GM21576 (cell line): ENCODE measurements around the gene C4orf50.
"Not testable (repeated sequence)": the region's sequence is repeated elsewhere in the genome, so short reads cannot be mapped to it uniquely, and the experiment has no call there.

Source experiments
- ATAC-seq: cut with Tn5 transposase; IDR thresholded peaks from one replicate; pipeline ENCODE4 v1.9.1; 2021; ENCODE audit warnings: mild to moderate bottlenecking, moderate library complexity; ENCODE audit not compliant: unreplicated experiment

Gene C4orf50

DNA sequence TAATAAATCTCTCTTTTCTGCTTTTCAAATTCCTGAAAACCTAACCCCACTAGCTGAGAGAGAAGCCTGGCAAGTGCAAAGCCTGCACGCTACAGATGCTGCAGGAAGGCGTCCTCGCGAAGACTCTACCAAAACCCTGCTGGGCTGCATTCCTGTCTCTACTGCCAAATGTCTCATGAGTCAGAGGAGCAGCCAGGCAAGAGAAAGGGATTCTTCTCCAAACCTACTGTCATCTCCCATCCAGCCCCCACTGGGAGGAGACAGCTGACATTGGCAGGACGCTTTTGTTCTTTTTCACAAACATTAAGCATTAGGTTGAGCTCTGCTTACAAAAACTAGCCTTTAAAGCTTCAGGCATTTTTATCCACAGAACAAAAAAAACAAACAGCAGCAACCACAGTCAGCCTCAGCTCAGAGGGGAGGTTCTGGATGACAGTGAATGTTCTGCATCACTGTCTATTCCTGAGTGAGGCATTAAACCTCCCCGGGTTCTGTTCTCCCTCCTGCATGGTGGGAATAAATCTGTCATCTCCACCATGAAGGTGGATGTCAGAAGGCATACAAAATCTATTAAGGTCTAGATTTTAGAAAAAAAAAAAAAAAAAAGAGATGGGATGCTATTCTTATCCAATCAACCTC, 143.3 kb downstream of the C4orf50 start:
- no peak for ATAC-seq

- no peak for ATAC-seq
Observed at GRCh38 chr4:5870701-5871100, 147.5 kb downstream of the C4orf50 start.

DNA sequence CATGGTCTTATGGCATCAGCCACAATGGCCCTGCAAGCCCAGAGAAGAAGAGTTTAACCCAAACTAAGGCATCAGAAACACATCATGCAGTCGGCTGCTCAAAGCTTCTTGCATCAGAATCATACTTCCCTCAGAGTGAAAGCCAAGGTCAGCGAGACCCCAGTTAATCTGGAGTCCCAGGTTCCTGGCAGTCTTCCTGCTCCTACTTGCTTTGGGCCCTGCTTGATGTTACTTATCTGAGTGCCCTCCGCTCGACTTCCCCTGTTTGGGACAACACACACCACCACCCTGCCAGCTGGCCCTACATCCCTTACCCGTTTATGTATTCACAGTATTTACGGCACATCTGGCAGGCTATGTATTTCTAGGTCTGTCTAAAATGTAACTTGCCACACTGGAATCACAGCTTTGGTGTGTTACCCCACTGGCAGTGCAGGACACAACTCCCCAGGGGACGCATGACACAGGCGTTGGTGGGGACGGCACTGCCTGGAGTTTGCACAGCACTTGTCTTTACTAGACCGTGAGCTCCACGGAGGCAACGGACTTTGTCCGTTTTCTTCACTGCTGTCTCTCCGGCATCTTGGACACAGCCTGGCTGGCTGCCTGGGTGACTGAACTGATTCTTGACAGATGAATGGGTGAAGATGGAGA, 148.1 kb downstream of the C4orf50 start:
- ATAC-seq = no peak

- no peak for ATAC-seq
Observed at GRCh38 chr4:5867866-5868265, 150.4 kb downstream of the C4orf50 start.

DNA sequence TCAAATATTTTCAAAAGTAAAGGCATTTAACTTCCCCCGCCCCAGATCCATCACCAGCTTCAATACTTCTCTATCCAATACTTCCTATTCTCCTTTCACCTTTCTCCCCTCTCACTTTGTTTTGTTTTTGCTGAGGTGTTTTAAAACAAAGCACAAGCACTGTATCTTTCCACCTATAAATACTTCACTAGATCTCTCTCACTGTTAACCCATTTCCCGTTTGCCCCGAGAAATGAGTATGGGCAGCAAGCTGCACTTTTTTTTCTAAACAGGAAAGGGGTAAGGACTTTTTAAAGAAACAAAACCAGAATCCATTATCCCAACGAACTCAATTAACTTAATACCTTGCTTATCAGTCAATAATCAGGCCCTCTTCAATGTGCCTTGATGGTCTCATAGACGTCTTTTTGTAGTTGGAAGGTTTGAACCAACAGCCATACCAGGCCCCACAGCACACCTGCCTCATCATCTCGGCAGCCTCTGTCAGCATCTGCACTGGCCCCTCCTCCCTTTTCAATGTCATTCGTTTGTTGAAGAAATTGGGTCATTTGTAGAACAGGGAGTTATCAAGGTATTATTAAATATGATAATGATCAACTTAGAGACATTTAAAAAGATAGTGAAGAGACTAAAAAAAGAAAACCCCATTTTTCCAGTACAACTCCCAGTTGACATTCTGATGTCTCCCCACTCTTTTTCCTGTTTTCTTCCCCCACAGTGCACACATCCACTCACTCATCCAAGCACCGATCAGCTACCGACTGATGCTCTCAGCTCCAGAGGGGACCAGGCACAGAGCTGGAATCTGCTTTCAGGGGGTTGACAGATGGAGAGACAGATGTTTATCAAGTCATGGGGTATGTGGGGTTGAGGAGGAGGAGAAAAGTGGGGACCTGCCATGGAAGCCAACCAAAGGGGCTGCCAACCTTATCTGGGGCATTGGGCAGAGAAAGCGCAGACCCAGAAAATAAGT, 151.1 kb downstream of the C4orf50 start:
- ATAC-seq = no peak

- ATAC-seq = no peak
Observed at GRCh38 chr4:5865896-5866599, 152.2 kb downstream of the C4orf50 start.

DNA sequence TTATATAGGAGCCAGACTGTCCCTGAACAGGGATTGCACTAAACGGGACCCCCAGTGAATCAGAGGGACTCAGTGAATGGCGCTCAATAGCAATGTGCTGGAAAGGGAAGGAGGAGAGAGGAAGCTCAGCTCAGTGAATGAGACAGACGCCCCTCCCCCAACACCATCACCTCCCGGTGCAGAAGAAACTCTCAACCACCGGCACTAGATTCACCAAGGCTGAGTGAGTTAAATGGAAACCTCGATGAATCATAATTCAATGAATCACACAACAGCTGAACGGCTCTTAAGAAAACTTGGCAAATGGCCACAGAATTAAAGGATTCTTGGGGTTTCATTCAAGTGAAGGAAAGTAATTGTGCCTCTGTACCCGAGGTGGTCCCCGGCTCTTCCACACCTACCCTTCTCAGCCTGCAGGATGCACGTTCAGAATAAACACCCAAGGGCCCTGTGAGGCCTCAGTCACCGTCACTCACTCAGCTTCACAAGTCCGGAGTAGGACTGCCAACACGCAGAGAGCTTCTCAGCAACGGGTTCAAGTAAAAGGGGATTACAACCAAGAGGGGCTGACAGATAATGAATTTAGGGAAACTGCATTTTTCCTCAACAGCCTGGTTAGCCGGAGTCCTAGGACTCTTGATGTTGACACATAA, 154.6 kb downstream of the C4orf50 start:
- no peak for ATAC-seq

DNA sequence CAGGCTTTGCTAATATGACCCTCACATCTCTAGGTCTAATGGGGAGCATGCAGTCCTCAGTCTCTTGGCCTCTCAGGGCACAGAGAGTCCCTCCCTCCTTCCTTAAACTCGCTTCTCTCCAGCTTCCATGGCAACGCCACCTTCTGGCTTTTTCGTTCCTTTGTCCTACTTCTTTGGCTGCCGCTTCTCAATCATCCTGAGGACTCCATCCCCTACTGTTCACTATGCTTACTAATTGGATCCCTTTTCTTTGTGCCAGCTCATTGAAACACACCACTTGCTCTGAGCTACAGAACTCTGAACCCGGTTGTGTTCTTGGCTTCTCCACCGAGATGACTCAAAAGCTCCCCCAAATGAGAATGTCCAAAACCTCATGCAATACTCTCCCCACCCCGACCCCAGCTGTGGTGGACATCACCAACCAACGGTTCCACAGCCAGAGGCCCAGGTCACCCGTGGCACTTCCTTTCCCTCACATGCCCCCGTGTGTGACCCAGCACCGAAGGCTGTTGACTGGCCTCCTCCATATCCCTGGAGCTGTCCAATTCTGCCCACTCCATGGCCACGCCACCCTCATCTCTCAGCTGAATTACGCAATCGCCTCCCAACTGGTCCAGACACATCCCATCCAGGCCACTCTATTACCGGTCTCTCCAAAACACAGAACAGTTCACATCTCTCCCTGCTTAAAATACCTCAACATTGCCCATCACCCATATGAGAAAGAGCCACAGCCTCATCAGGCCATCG, 160.0 kb downstream of the C4orf50 start:
- no peak for ATAC-seq

DNA sequence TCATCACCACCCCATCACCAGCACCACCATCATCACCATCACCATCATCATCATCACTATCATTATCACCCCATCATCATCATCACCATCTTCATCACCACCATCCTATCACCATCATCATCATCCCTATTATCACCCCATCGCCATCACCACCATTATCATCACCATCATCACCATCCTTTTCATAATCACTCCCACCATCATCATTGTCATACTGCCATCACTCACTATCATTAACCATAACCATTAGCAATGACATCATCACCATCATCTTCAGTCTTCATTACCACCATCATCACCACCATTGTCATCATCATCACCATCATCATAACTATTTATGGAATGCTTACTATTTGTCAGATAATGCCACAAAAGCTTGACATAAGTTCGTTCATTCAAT, 161.0 kb downstream of the C4orf50 start:
- ATAC-seq = no peak

- not testable (repeated sequence) for ATAC-seq
Observed at GRCh38 chr4:5856362-5856761, 161.9 kb downstream of the C4orf50 start.

GRCh38 chr4:5854929-5855328, 163.3 kb downstream of the C4orf50 start:
- ATAC-seq = no peak

DNA sequence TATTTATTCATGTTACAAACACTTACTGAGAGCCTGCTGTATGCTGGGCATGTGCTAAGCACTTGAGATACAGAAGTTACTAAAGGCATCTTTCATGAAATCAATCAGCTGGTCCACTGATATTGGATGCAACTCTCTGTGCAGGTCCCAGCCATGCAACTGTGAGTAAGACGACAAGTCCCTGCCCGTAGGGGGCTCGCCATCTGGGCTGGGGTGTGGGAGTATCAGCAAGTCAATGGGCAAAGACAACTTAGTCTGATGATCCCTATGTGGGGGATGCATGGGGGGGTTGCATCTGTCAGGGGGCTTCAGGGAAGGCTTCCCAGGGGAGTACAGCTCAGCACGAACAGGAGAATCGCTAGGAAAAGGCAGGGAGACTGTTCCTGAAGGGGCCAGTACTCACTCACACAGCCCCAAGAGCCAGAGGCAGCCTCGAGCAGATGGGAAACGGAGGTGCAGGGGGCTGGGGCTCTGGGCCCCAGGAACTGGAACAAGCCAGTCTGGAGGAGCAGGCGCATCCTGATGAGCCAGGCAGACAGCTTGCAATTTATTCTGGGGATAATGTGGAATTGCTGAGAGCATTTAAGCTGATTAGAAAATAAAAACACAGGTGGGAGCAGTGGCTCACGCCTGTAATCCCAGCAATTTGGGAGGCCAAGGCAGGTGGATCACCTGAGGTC, 165.6 kb downstream of the C4orf50 start:
- ATAC-seq = no peak

DNA sequence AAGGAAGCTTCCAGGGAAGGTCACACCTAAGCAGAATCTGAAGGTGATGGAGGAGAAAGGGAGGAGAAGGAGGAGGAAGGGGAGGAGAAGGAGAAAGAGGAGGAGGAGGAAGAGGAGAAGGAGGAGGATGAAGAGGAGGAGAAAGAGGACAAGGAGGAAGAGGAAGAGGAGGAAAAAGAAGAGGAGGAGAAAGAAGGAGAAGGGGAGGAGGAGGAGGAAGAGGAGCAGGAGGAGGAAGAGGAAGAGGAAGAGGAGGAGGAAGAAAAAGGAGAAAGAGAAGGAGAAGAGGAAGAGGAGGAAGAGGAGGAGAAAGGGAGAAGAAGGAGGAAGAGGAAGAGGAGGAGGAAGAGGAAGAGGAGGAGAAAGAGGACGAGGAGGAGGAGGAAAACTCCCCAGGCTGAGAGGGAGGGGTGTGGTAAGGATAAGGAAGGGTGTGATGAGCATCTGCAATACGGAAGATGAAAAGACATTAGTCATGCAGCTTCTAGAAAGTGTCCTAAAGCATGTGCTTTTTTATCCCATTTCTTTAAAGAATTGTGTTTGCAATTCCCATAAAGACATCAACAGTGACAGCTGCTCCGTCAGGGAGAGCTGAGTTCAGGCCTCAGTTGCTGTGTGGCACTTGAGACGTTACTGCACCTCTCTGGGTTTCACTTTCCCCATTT, 166.5 kb downstream of the C4orf50 start:
- ATAC-seq = no peak
